ES-I3 (cell line): ENCODE data around the gene C4orf17.
"Not testable (repeated sequence)": the region's sequence is repeated elsewhere in the genome, so short reads cannot be mapped to it uniquely, and the experiment has no call there.

Experiments
- H3K36me3 ChIP-seq: 2 replicates; pipeline ENCODE4 v1.6.1; 2013; ENCODE audit warnings: mild to moderate bottlenecking, low read length, control low read depth, moderate library complexity; ENCODE audit not compliant: insufficient read depth
- H3K4me1 ChIP-seq: 2 replicates; pipeline ENCODE4 v1.6.1; 2013; ENCODE audit warnings: mild to moderate bottlenecking, control low read depth, low read length; ENCODE audit not compliant: insufficient read depth
- H3K9ac ChIP-seq: 2 replicates; pipeline ENCODE4 v1.6.1; 2013; ENCODE audit warnings: low read depth, mild to moderate bottlenecking, low read length, moderate library complexity
- H3K9me3 ChIP-seq: 2 replicates; pipeline ENCODE4 v1.6.1; 2013; ENCODE audit warnings: mild to moderate bottlenecking, low read length, moderate library complexity; ENCODE audit not compliant: control insufficient read depth, insufficient read depth

The C4orf17 gene

DNA sequence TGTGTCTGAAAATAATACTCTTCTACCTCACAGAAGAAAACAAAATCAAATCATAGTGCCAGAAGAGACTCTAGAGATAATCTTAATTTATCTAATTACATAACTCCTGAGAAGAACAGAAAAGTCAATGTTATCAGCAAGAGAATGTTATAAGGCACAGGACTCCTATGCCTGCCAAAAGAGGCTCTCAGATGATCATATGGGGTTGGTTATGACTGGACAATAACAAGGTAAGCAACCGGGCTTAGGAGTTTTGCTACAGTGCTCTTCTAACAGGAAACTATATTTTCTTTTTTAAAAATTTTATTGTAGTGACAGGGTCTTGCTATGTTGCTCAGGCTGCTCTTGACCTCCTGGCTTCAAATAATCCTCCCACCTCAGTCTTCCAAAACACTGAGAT, 3.5 kb upstream of the C4orf17 start:
- H3K36me3 ChIP-seq: no peaks in the 10 kb centered on the region
- no peaks in the 10 kb centered on the region for H3K9me3 ChIP-seq
- H3K9ac ChIP-seq: no peak overlapping the region
- no peaks in the 10 kb centered on the region for H3K4me1 ChIP-seq

DNA sequence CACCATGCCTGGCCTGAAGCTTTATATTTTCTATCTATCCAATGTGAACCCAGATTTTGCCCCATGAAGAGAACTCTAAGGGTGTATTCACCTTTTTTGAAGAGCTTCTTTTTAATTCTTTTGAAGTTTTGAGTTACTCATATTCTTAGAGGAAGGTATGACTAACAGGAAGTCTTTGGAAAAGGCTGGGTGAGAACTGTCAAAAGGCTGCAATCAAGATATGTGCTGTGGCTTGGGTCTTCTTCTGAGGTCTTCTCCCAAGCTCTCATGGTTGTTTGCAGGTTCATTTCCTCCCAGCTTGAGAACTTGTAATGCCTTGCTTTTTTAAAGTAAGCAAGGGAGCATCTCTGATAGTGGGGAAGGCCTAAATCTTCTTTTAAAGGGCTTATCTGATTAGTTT, 3.1 kb upstream of the C4orf17 start:
- Histone ChIP-seq H3K36me3 (no peaks in the 10 kb centered on the region), H3K9me3 (no peaks in the 10 kb centered on the region), H3K4me1 (no peaks in the 10 kb centered on the region), H3K9ac (no peak overlapping the region)

DNA sequence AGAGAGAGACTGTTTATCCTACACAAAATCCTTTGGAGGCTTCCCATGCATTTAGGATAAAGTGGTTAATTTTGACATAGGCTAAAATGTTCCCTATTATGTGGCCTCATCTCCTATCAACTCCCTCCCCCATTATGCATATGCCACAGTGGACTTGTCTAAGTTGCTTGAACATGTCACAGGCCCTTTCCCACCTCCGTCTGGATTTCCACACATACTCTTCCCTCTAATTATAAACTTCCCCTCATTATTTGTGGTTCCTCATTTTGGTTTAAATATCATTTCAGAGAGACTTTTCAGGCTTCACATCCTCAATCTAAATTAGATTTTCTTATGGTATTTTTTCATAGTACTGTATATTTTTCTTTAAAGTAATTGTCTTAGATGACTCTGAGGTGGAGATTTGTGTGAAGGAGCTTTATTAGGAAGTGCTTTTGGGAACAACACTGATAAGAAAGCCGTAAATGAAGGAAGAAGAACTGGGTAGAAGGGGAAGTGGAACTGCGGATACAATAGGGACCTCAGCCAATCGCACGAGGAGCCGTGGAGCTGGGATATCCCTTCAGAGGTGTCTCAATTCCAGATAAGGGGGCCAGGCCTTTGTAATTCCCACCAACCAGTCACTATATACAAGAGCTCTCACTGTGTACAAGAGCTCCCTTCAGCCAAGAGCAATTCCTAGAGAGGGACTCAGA, 7.9 kb downstream of the C4orf17 start:
- no peaks in the 10 kb centered on the region for H3K9me3 ChIP-seq
- no peaks in the 10 kb centered on the region for H3K4me1 ChIP-seq
- no peak overlapping the region for H3K9ac ChIP-seq
- no peaks in the 10 kb centered on the region for H3K36me3 ChIP-seq

GRCh38 chr4:99529228-99529627, 18.4 kb downstream of the C4orf17 start:
- H3K9ac ChIP-seq: no peak overlapping the region; the same call in 1 of the 2 replicates
- H3K36me3 ChIP-seq: no peaks in the 10 kb centered on the region
- H3K4me1 ChIP-seq: no peaks in the 10 kb centered on the region
- H3K9me3 ChIP-seq: no peaks in the 10 kb centered on the region

- Histone ChIP-seq H3K9ac (no peak overlapping the region), H3K4me1 (no peaks in the 10 kb centered on the region), H3K36me3 (no peaks in the 10 kb centered on the region), H3K9me3 (no peaks in the 10 kb centered on the region)
Observed at GRCh38 chr4:99529956-99530355, 19.1 kb downstream of the C4orf17 start.

- H3K9ac ChIP-seq, H3K4me1 ChIP-seq, H3K9me3 ChIP-seq, H3K36me3 ChIP-seq: not testable (repeated sequence)
Observed at GRCh38 chr4:99534699-99535098, 23.9 kb downstream of the C4orf17 start.

DNA sequence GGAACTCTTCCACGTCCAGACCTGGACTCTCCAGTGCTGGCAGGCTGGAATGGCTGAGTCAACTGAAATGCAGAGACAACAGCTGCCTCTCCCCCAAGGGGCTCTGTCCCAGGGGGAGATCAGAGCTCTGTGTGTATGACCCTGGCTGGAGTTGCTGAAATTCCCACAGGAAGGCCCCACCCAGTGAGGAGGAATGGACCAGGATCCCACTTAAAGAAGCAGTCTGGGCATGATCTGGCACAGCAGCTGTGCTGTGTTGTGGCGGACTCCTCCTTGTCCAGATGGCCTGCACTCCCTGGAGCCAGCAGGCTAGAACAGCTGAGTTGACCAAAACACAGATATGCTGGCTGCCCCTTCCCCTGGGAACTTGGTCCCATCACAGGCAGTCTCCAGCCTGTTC, 25.4 kb downstream of the C4orf17 start:
- Histone ChIP-seq H3K9me3 (no peaks in the 10 kb centered on the region), H3K9ac (no peak overlapping the region), H3K36me3 (no peaks in the 10 kb centered on the region), H3K4me1 (no peaks in the 10 kb centered on the region)

- no peaks in the 10 kb centered on the region for H3K9me3 ChIP-seq
- H3K4me1 ChIP-seq: no peaks in the 10 kb centered on the region
- H3K9ac ChIP-seq: no peak overlapping the region
- H3K36me3 ChIP-seq: no peaks in the 10 kb centered on the region
Observed at GRCh38 chr4:99536848-99537247, 26.0 kb downstream of the C4orf17 start.

- Histone ChIP-seq H3K36me3 (no peaks in the 10 kb centered on the region), H3K4me1 (no peaks in the 10 kb centered on the region), H3K9me3 (no peaks in the 10 kb centered on the region), H3K9ac (no peak overlapping the region)
Observed at GRCh38 chr4:99537674-99538073, 26.9 kb downstream of the C4orf17 start.

DNA sequence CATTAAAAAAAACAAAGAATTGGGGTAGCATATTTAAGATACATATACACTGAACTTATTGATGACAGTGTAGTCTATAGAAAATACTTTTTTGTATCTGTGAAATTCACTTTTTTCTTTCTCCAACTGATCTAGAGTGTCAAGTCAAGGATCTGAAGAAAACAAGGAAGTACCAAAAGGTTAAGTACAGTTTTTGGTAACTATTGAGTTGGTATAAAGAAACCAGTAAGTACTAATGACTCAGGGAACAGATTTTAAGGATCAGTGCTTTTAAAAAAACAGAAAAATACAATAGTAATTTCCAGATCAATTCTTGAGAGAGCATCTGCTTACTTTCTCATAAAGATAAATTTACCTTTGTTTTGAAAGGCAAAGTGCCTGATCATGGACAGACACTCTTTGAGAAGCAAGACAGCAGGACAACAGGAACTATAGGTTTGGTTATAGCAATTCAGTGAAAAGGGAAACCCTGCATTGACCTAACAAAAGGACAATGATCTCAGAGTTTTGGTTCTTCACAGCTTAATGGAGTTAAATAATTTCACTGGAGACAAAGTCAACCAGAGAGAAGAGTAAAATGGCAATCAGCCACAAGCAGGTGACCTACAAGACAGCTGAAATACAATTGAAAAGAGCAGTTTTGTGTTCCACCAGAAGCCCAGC, 29.6 kb downstream of the C4orf17 start:
- Histone ChIP-seq H3K4me1 (no peaks in the 10 kb centered on the region), H3K9me3 (no peaks in the 10 kb centered on the region), H3K9ac (no peak overlapping the region), H3K36me3 (no peaks in the 10 kb centered on the region)

- Histone ChIP-seq H3K9ac (no peak overlapping the region), H3K4me1 (no peaks in the 10 kb centered on the region), H3K9me3 (no peaks in the 10 kb centered on the region), H3K36me3 (no peaks in the 10 kb centered on the region)
Observed at GRCh38 chr4:99552872-99553271, 42.1 kb downstream of the C4orf17 start.

DNA sequence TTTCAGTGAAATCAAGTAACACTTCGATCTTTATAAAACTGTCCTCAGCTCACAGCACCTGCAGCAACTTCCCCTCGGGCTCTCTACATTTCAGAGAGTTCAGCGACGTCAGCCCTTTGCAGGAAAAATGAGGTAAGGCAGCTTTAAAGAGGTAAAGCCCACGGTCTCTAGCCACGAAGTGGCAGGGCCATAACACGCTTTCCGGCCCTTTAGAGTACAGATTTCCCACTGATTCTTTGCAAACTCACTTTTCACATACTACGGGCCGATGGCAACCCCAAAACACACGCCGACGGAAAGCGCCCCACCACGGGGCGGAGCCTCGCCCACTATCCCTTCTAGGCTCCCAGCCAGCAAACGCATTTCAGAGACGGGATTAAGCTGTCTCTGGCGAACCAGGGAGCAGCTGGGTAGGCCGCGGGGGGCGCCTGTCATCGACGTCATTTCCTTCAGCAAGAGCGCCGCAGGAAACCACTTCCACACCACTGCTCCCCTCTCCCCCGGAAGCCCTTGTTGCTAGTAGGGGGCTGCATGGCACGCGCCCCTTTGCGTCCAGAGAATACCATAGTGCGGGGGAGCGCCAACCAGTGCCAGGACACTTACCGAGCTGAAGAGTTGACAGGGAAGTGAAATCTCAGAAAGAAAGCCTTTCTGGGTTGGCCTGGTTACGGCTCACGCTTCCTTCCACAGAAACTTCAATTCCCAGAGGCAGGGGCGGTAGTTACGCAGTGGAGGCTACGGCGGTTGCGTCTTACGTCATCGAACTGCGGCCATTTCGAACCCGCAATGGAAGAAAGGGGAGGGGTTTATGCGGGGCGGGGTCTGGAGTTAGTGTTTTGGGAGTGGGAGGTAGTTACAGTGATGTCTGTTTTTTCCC, 52.7 kb downstream of the C4orf17 start, which contains the start of gene TRMT10A:
Gene TRMT10A (minus strand): TSS at position 730 of the 877 bp plus-strand sequence. CDS start 4,701 bp downstream, outside the sequence.
- no peaks in the 10 kb centered on the region for H3K4me1 ChIP-seq
- H3K9ac ChIP-seq: peak within 1 kb of the TSS; percentile 99
- H3K9me3 ChIP-seq: no peaks in the 10 kb centered on the region
- H3K36me3 ChIP-seq: no peaks in the 10 kb centered on the region

DNA sequence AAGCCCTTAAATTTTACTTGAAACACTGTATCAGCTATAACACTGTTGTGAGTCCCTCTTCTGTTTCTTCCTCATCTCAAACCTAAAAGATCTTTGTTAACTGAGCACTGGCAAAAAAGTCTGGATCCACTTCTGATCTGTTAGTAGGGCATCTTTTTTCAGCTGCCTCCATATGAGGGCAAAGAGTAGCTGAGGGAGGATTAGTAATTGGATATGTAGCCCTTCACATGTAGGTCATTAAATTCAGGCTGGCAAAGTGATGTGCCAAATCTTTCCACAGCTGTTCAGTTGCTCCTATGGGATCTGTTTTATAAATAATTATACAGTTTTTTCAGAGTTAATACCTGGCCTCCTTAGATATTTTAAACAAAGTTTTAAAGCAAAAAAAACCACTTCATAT, 54.1 kb downstream of the C4orf17 start:
- Histone ChIP-seq H3K9ac (no peak overlapping the region), H3K36me3 (no peaks in the 10 kb centered on the region), H3K9me3 (no peaks in the 10 kb centered on the region), H3K4me1 (no peaks in the 10 kb centered on the region)

DNA sequence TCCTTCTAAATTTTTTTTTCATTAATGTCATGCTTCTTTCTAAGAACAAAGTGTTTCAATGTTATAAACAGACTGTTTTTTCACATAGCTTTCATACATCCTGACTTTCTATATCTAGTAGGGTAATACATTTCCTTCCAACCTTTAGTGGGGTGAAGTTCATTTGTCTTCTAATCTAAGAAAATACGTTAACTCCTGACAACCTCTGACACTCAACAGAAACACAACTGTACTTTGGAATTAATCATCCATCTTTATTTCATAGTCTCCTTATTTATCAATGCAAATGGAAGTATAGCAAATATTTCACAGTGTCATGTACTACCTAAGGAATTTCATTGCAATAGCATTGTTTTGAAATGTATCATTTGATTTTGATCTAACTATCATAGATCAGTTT, 61.1 kb downstream of the C4orf17 start:
- H3K4me1 ChIP-seq: peaks cover 7% of the 10 kb centered on the region
- no peaks in the 10 kb centered on the region for H3K36me3 ChIP-seq
- no peak overlapping the region for H3K9ac ChIP-seq
- no peaks in the 10 kb centered on the region for H3K9me3 ChIP-seq
